Uterus (tissue), 2 donors: ENCODE data around the gene CCDC88B.

ENCODE experiments used
- CTCF ChIP-seq, 4 experiments: fragments of 200-600 bp in 2 of 4; fragments of 450-650 bp in 2 of 4; sonication (generic) in 2 of 4; IDR thresholded peaks; one replicate each; pipeline ENCODE4 v1.5.1; 2016 to 2019; ENCODE audit warnings: antibody characterized with exemption in 4 of 4, mild to moderate bottlenecking in 2 of 4, moderate library complexity in 1 of 4
- POLR2A ChIP-seq, 2 donors: fragments of 450-650 bp; IDR thresholded peaks; one replicate each; pipeline ENCODE4 v1.6.1; 2016; ENCODE audit warnings: antibody characterized with exemption in 2 of 2, mild to moderate bottlenecking in 1 of 2, moderate library complexity in 1 of 2

GRCh38 chr11:64290352-64291261 lies 49.4 kb upstream of the CCDC88B start:
- no peak for TF ChIP-seq CTCF (IDR thresholded peaks at IDR 0.05)
- no peak for TF ChIP-seq POLR2A (IDR thresholded peaks at IDR 0.05)
